Measurements from ENCODE around the gene POLR2E. TPM values are rescaled to one million over a fixed set of nuclear protein-coding genes. Genes with fewer than 3 reads are reported as not detected.

The POLR2E gene
- total RNA-seq, 1 experiment from 2014 or later, result 261 TPM

- Histone ChIP-seq H3K18ac (ENCODE audit: insufficient read length, low read depth, low read length) (no peak overlapping the region), H3K14ac (ENCODE audit: insufficient read depth, low read length) (no peak overlapping the region; the same call in 1 of the 2 replicates), H4K5ac (ENCODE audit: insufficient read length, low read depth, low read length) (no peak overlapping the region), H3K79me2 (ENCODE audit: insufficient read depth, low read length) (no peaks in the 10 kb centered on the region; the same call in 1 of the 2 replicates), H4K20me1 (ENCODE audit: control insufficient read depth, insufficient read depth, insufficient read length) (no peaks in the 10 kb centered on the region), H3T11ph (ENCODE audit: low read length) (no peak overlapping the region), H3K79me1 (ENCODE audit: insufficient read depth, low read depth, low read length, poor library complexity, severe bottlenecking) (no peaks in the 10 kb centered on the region), H2AK5ac (ENCODE audit: insufficient read length, low read length) (no peak overlapping the region), H3K27ac (ENCODE audit: insufficient read length, low read depth, low read length) (no peak overlapping the region), H2BK12ac (ENCODE audit: insufficient read length, low read depth, low read length) (no peak overlapping the region), H2BK20ac (ENCODE audit: low read depth, low read length, poor library complexity, severe bottlenecking) (no peak overlapping the region), H3K27me3 (ENCODE audit: insufficient read depth, low read length) (no peaks in the 10 kb centered on the region), H2AFZ (ENCODE audit: low read length) (no peak overlapping the region), H4K91ac (ENCODE audit: insufficient read length, low read depth, low read length) (no peak overlapping the region), H2BK120ac (ENCODE audit: low read depth, low read length, poor library complexity, severe bottlenecking) (no peak overlapping the region), H3K4me2 (ENCODE audit: insufficient read depth, insufficient read length, low read length) (no peak overlapping the region), H3K4me1 (ENCODE audit: insufficient read depth, low read length) (no peaks in the 10 kb centered on the region), H3K9ac (ENCODE audit: extremely low read depth, insufficient read length, low read length) (no peak overlapping the region), H3K4ac (ENCODE audit: low read depth, low read length) (no peak overlapping the region), H2BK5ac (ENCODE audit: insufficient read length, low read length) (no peak overlapping the region), H3K9me3 (ENCODE audit: control insufficient read depth, low read depth, low read length) (no peaks in the 10 kb centered on the region), H3K23ac (ENCODE audit: insufficient read length, low read depth, low read length) (no peak overlapping the region), H3K23me2 (ENCODE audit: insufficient read length, low read depth, low read length, poor library complexity, severe bottlenecking) (no peaks in the 10 kb centered on the region), H3K56ac (ENCODE audit: insufficient read length, low read depth, low read length) (no peak overlapping the region), H2BK15ac (ENCODE audit: low read depth, low read length) (no peak overlapping the region), H4K8ac (replicated peaks; ENCODE audit: insufficient read length, low read depth, low read length) (no peak overlapping the region)
- WGBS (ENCODE audit: extremely low coverage, insufficient read length, low lambda C conversion rate), result no CpG with 5 or more reads among the region's 54 CpGs
- TF ChIP-seq, protein P1, sequence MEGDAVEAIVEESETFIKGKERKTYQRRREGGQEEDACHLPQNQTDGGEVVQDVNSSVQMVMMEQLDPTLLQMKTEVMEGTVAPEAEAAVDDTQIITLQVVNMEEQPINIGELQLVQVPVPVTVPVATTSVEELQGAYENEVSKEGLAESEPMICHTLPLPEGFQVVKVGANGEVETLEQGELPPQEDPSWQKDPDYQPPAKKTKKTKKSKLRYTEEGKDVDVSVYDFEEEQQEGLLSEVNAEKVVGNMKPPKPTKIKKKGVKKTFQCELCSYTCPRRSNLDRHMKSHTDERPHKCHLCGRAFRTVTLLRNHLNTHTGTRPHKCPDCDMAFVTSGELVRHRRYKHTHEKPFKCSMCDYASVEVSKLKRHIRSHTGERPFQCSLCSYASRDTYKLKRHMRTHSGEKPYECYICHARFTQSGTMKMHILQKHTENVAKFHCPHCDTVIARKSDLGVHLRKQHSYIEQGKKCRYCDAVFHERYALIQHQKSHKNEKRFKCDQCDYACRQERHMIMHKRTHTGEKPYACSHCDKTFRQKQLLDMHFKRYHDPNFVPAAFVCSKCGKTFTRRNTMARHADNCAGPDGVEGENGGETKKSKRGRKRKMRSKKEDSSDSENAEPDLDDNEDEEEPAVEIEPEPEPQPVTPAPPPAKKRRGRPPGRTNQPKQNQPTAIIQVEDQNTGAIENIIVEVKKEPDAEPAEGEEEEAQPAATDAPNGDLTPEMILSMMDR (conservative IDR thresholded peaks at IDR 0.05), result no peak
- peaks cover 0 to 19% (median 7%) of the 10 kb centered on the region in 3 experiments; a peak in 3 of 7 replicates for H3K36me3 Mint-ChIP-seq (ENCODE audit: insufficient read depth in 1 of 3, low read depth in 3 of 3)
- peaks cover 2 to 12% of the 10 kb centered on the region in 2 experiments; a peak in 3 of 4 replicates for H3K4me1 Mint-ChIP-seq
- H3K4me3 Mint-ChIP-seq, result no peak overlapping the region
- no peak for DNase-seq
- H3K27ac Mint-ChIP-seq, result no peak overlapping the region
- H3K27me3 Mint-ChIP-seq (ENCODE audit: low read depth), result peaks cover 2% of the 10 kb centered on the region
- no peaks in the 10 kb centered on the region for H3K9me3 Mint-ChIP-seq
Measured at GRCh38 chr19:1109697-1110671, 14.8 kb upstream of the POLR2E start.
